ENCODE measurements around the gene IDH3A. TPM values are rescaled to one million over a fixed set of nuclear protein-coding genes. Genes with fewer than 3 reads are reported as not detected.
A peak's percentile ranks its signal among the peaks of the same experiment; 100 is the strongest.

Gene IDH3A
- total and polyA plus RNA-seq, 9 of the 15 experiments (the other 6 are each of a cell fraction or from before 2014, with no cell fraction given): 37.4 to 249 (median 107) TPM

DNA sequence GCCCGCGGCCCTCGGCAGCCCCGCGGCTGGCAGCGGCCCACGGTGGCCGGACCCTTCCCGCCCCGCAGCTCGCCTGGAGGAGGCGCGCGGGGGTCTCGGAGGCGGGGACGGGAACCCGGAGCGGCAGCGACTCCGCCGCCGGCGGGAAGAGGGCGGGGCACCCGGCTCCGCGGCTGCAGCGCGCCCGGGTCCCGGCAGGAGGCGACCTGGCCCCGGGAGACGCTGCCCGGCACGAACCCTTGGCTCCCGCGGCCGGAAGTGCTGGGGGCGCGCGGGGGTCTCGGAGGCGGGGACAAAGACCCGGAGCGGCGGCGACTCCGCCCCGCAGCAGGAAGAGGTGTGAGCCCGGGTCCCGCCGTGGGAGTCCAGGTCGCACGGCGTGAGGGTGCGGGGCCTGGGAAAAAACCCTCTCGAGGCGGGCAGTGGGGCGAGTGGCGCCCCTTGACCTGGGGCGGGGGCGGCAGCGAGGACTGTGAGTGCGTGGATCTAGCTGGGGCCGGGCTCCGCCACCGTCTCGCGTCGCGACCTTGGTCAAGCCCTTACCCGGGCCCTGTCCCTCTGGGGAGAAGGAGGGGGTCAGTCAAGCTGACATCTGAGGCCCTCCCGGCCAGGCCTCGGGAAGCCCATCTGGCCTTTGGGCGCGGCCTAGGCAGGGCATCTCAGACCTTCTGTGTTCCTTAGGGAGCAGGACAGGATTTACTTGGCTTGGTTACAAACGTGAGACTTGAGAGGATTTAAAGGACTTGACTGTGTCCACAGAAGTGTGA, 17.7 kb upstream of the IDH3A start, which contains the start of gene CIB2 (continued):
- TF ChIP-seq MIER1 (IDR thresholded peaks at IDR 0.05; ENCODE audit: low read depth) (no peak), PTTG1 (tag; IDR thresholded peaks at IDR 0.05; ENCODE audit: low read depth) (no peak), ZBTB17 (CRISPR knock-in tag; IDR thresholded peaks at IDR 0.05) (peak; percentile 43; the same call in 1 of the 2 replicates), POLR3G (IDR thresholded peaks at IDR 0.05; ENCODE audit: extremely low read depth, insufficient read length, insufficient replicate concordance) (no peak), ZNF79 (CRISPR knock-in tag; IDR thresholded peaks at IDR 0.05; ENCODE audit: low read depth) (0 out of 2 replicates have a peak, but pooled peaks have one; percentile 29), FOXA3 (CRISPR knock-in tag; conservative IDR thresholded peaks at IDR 0.05 in 1 of 2, IDR thresholded peaks at IDR 0.05 in 1 of 2) (peak in 1 of 2 experiments; percentile 55; a peak in 2 of 4 replicates), ZNF12 (CRISPR knock-in tag; IDR thresholded peaks at IDR 0.05) (no peak), ARHGAP35 (IDR thresholded peaks at IDR 0.05; ENCODE audit: partially characterized antibody) (no peak), ZNF239 (CRISPR knock-in tag; IDR thresholded peaks at IDR 0.05) (no peak), RUNX1 (IDR thresholded peaks at IDR 0.05; ENCODE audit: low read depth) (no peak), KLF1 (tag; IDR thresholded peaks at IDR 0.05) (peak; percentile 73), ZC3H8 (IDR thresholded peaks at IDR 0.05) (no peak), NRF1 (conservative IDR thresholded peaks at IDR 0.05 in 1 of 2, IDR thresholded peaks at IDR 0.05 in 1 of 2) (no peak; a peak in 1 of 4 replicates), TBP (optimal IDR thresholded peaks at IDR 0.05; ENCODE audit: low read depth, low read length) (no peak)
- TF ChIP-seq, protein P1, sequence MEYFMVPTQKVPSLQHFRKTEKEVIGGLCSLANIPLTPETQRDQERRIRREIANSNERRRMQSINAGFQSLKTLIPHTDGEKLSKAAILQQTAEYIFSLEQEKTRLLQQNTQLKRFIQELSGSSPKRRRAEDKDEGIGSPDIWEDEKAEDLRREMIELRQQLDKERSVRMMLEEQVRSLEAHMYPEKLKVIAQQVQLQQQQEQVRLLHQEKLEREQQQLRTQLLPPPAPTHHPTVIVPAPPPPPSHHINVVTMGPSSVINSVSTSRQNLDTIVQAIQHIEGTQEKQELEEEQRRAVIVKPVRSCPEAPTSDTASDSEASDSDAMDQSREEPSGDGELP (CRISPR knock-in tag; IDR thresholded peaks at IDR 0.05; ENCODE audit: borderline replicate concordance): peak; percentile 61; the same call in 1 of the 2 replicates
- TF ChIP-seq, protein P2, sequence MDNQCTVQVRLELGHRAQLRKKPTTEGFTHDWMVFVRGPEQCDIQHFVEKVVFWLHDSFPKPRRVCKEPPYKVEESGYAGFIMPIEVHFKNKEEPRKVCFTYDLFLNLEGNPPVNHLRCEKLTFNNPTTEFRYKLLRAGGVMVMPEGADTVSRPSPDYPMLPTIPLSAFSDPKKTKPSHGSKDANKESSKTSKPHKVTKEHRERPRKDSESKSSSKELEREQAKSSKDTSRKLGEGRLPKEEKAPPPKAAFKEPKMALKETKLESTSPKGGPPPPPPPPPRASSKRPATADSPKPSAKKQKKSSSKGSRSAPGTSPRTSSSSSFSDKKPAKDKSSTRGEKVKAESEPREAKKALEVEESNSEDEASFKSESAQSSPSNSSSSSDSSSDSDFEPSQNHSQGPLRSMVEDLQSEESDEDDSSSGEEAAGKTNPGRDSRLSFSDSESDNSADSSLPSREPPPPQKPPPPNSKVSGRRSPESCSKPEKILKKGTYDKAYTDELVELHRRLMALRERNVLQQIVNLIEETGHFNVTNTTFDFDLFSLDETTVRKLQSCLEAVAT (IDR thresholded peaks at IDR 0.05): no peak
- TF ChIP-seq, protein P3, sequence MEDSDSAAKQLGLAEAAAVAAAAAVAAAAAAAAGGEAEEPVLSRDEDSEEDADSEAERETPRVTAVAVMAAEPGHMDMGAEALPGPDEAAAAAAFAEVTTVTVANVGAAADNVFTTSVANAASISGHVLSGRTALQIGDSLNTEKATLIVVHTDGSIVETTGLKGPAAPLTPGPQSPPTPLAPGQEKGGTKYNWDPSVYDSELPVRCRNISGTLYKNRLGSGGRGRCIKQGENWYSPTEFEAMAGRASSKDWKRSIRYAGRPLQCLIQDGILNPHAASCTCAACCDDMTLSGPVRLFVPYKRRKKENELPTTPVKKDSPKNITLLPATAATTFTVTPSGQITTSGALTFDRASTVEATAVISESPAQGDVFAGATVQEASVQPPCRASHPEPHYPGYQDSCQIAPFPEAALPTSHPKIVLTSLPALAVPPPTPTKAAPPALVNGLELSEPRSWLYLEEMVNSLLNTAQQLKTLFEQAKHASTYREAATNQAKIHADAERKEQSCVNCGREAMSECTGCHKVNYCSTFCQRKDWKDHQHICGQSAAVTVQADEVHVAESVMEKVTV (CRISPR knock-in tag; IDR thresholded peaks at IDR 0.05): no peak
- TF ChIP-seq, protein P4, sequence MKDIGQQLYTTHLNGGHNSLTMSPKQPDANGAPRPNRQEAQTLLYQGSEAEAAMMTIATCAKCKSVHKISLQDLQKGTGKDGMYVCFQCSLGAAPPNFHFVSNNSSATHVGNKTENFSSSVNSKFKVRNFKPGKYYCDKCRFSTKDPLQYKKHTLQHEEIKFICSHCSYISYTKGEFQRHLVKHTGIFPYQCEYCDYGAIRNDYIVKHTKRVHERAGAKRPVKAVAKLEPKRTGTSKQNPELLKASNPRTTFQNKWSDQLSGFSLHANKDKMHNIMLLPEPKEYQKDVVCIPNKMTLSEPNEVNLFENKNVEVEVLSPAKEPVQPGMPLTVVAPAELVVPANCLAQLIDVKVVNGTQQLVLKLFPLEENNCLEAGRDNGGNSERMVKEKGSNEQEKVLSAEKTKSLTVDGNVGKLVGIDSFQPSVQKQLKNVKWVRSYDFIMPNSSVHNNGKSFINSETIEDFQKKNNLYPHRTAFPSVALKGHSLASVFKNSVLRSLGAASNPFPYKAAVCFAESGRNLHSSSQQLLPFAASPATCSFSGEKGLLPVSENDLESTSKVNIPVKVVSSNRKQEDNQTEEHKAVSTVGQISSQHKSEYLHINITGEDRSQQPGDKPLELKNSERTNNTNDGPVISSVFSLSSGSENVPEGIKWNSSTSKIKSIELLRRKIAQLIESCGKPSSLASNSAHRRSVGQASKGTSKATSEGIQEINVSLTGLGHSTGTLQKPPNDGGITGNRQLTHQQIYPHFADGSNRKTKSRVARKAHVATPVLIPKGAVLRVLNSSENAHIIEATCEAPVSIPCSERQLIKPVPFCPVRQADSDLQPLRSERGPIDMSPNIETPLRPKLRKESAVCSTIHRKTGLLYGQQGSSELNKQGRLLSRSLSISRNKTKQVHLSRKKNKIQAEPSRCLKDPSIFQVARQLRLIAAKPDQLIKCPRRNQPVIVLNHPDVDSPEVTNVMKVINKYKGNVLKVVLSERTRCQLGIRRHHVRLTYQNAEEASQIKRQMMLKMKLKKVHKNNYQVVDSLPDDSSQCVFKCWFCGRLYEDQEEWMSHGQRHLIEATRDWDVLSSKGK (CRISPR knock-in tag; IDR thresholded peaks at IDR 0.05): no peak
